H1 (cell line): ENCODE results near the gene INAFM1.

Experiments used
- CTCF ChIP-seq, 3 experiments: IDR thresholded peaks; 1 replicate in 2 of 3; 2 replicates in 1 of 3; pipeline versions ENCODE4 v1.5.1 to v1.6.1; 2011; ENCODE audit warnings: low read length in 3 of 3, mild to moderate bottlenecking in 3 of 3, inconsistent platforms in 2 of 3, low read depth in 1 of 3, moderate library complexity in 1 of 3; ENCODE audit not compliant: insufficient read depth in 1 of 3; ENCODE audit errors: control extremely low read depth in 1 of 3
- EP300 ChIP-seq, 2 experiments: IDR thresholded peaks; 1 replicate in 1 of 2; 2 replicates in 1 of 2; pipeline ENCODE4 v1.6.1; 2011 to 2012; ENCODE audit warnings: low read depth in 2 of 2, low read length in 2 of 2, mild to moderate bottlenecking in 2 of 2, borderline replicate concordance in 1 of 2, inconsistent platforms in 1 of 2, moderate library complexity in 1 of 2
- KDM5A ChIP-seq: fragments of 200-600 bp; IDR thresholded peaks from 2 replicates; pipeline ENCODE4 v1.7.1; 2012; ENCODE audit warnings: mild to moderate bottlenecking, low read length, inconsistent platforms, mixed read lengths
- POLR2A ChIP-seq, 2 experiments: IDR thresholded peaks; 1 replicate in 1 of 2; 2 replicates in 1 of 2; pipeline ENCODE4 v1.6.1; 2011; ENCODE audit warnings: low read depth in 2 of 2, low read length in 2 of 2, mild to moderate bottlenecking in 2 of 2; ENCODE audit errors: control extremely low read depth in 1 of 2
- POLR2AphosphoS5 ChIP-seq: IDR thresholded peaks from 2 replicates; pipeline ENCODE4 v1.6.1; 2011; ENCODE audit warnings: low read depth, low read length
- SIX5 ChIP-seq: IDR thresholded peaks from 2 replicates; pipeline ENCODE4 v1.6.1; 2011; ENCODE audit warnings: mild to moderate bottlenecking, low read depth, low read length
- SRF ChIP-seq: IDR thresholded peaks from 2 replicates; pipeline ENCODE4 v1.6.1; 2011; ENCODE audit warnings: mild to moderate bottlenecking, low read depth, low read length, moderate library complexity
- YY1 ChIP-seq: IDR thresholded peaks from 2 replicates; pipeline ENCODE4 v1.6.1; 2011; ENCODE audit warnings: low read depth, mild to moderate bottlenecking, low read length
- TF ChIP-seq, protein P1 (sequence below): IDR thresholded peaks from 2 replicates; pipeline ENCODE4 v1.6.1; 2011; ENCODE audit warnings: low read depth, mild to moderate bottlenecking, low read length; ENCODE audit not compliant: insufficient read depth

- TF ChIP-seq POLR2AphosphoS5 (no peak), CTCF (IDR thresholded peaks at IDR 0.05; ENCODE audit: control extremely low read depth in 1 of 3, insufficient read depth in 1 of 3, low read depth in 1 of 3, low read length in 3 of 3) (peak; percentile 76 to 92 (median 88)), SRF (no peak), EP300 (IDR thresholded peaks at IDR 0.05; ENCODE audit: borderline replicate concordance in 1 of 2, low read depth in 2 of 2, low read length in 2 of 2) (no peak), POLR2A (IDR thresholded peaks at IDR 0.05; ENCODE audit: control extremely low read depth in 1 of 2, low read depth in 2 of 2, low read length in 2 of 2) (no peak), KDM5A (no peak), SIX5 (no peak), YY1 (no peak)
- TF ChIP-seq, protein P1, sequence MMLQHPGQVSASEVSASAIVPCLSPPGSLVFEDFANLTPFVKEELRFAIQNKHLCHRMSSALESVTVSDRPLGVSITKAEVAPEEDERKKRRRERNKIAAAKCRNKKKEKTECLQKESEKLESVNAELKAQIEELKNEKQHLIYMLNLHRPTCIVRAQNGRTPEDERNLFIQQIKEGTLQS, result no peak
Observed at GRCh38 chr19:47247308-47247990, 27.2 kb upstream of the INAFM1 start.
